Muscle of back (tissue), 11 donors: Measurements from ENCODE around the gene PIAS2. TPM values are rescaled to one million over a fixed set of nuclear protein-coding genes. Genes with fewer than 3 reads are reported as not detected.
A peak's percentile ranks its signal among the peaks of the same experiment; 100 is the strongest.
"Not testable (repeated sequence)": the region's sequence is repeated elsewhere in the genome, so short reads cannot be mapped to it uniquely, and the experiment has no call there.

Experiments
- DNase-seq, 3 donors: peaks; one replicate each; pipeline versions ENCODE4 v3.0.0 to v3.0.0-alpha.2; 2013
- polyA plus RNA-seq, 10 donors: library from polyadenylated mRNA; unstranded; fragments of 120-200 nt; gene quantifications; one replicate each; pipeline ENCODE4 v1.2.1, GENCODE V29; 2013; ENCODE audit not compliant: insufficient read length in 10 of 10

Gene PIAS2
- polyA plus RNA-seq, 10 donors, result 18.3 to 31.7 (median 24.4) TPM

- DNase-seq, result no peak
These were observed 74.7 kb downstream of the PIAS2 start for GRCh38 chr18:46842583-46842982.

- DNase-seq, result no peak
These were observed 83.4 kb downstream of the PIAS2 start for GRCh38 chr18:46833899-46834298.

- no peak for DNase-seq
These were observed 84.5 kb downstream of the PIAS2 start for GRCh38 chr18:46832849-46833248.

- not testable (repeated sequence) for DNase-seq
These were observed 84.9 kb downstream of the PIAS2 start for GRCh38 chr18:46832422-46832821.

- DNase-seq, result no peak
These were observed 85.9 kb downstream of the PIAS2 start for GRCh38 chr18:46831434-46831833.

- DNase-seq, result no peak
These were observed 86.7 kb downstream of the PIAS2 start for GRCh38 chr18:46830633-46831032.

GRCh38 chr18:46829947-46830346 is 87.4 kb downstream of the PIAS2 start:
- DNase-seq, result no peak

GRCh38 chr18:46829531-46829930 is 87.8 kb downstream of the PIAS2 start:
- DNase-seq, result no peak

GRCh38 chr18:46821856-46822711 is 95.2 kb downstream of the PIAS2 start:
- DNase-seq, result no peak

- peak in 1 of 3 donors; percentile 7 for DNase-seq
These were observed 96.4 kb downstream of the PIAS2 start for GRCh38 chr18:46820863-46821262.

- DNase-seq, result no peak
These were observed 101.6 kb downstream of the PIAS2 start for GRCh38 chr18:46815661-46816060.

- no peak for DNase-seq
These were observed 102.9 kb downstream of the PIAS2 start for GRCh38 chr18:46814399-46814798.

- no peak for DNase-seq
These were observed 105.0 kb downstream of the PIAS2 start for GRCh38 chr18:46812311-46812710.

- no peak for DNase-seq
These were observed 106.8 kb downstream of the PIAS2 start for GRCh38 chr18:46810481-46811000.

GRCh38 chr18:46809145-46809544 is 108.2 kb downstream of the PIAS2 start:
- DNase-seq, result no peak

- DNase-seq, result not testable (repeated sequence)
These were observed 121.4 kb downstream of the PIAS2 start for GRCh38 chr18:46795945-46796344.

- no peak for DNase-seq
These were observed 122.7 kb downstream of the PIAS2 start for GRCh38 chr18:46794607-46795006.

- no peak for DNase-seq
These were observed 123.7 kb downstream of the PIAS2 start for GRCh38 chr18:46793565-46793964.

GRCh38 chr18:46789088-46789487 is 128.2 kb downstream of the PIAS2 start:
- no peak for DNase-seq

- DNase-seq, result no peak
These were observed 129.6 kb downstream of the PIAS2 start for GRCh38 chr18:46787674-46788073.

GRCh38 chr18:46772357-46772756 is 144.9 kb downstream of the PIAS2 start:
- no peak for DNase-seq

GRCh38 chr18:46771141-46771540 is 146.2 kb downstream of the PIAS2 start:
- DNase-seq, result peak in 1 of 3 donors; percentile 20

- no peak for DNase-seq
These were observed 146.6 kb downstream of the PIAS2 start for GRCh38 chr18:46770708-46771107.
